ENCODE data around the gene ME1.

GRCh38 chr6:83168556-83168955, 262.3 kb downstream of the ME1 start:
- TF ChIP-seq CTCF (IDR thresholded peaks at IDR 0.05; ENCODE audit: poor library complexity) = no peak
- TF ChIP-seq EZH2phosphoT487 (IDR thresholded peaks at IDR 0.05; ENCODE audit: low read depth, severe bottlenecking, unreplicated experiment) = no peak
